Skeletal muscle satellite cell (primary cell): ENCODE measurements around the gene RNU1-3. TPM values are rescaled to one million over a fixed set of nuclear protein-coding genes. Genes with fewer than 3 reads are reported as not detected.

ENCODE experiments used
- H3K27me3 ChIP-seq: 2 replicates; pipeline ENCODE4 v1.7.0; 2013; ENCODE audit warnings: low read length; ENCODE audit not compliant: control insufficient read depth, insufficient read depth
- H3K36me3 ChIP-seq: 2 replicates; pipeline ENCODE4 v1.7.0; 2013; ENCODE audit warnings: mild to moderate bottlenecking, control low read depth, low read length; ENCODE audit not compliant: insufficient read depth
- H3K4me1 ChIP-seq: 2 replicates; pipeline ENCODE4 v1.7.0; 2013; ENCODE audit warnings: low read length; ENCODE audit not compliant: control insufficient read depth, insufficient read depth
- H3K4me2 ChIP-seq: 2 replicates; pipeline ENCODE4 v1.7.0; 2013; ENCODE audit warnings: mild to moderate bottlenecking, low read length
- H3K4me3 ChIP-seq: 2 replicates; pipeline ENCODE4 v1.7.0; 2013; ENCODE audit warnings: low read length
- H3K9ac ChIP-seq: 2 replicates; pipeline ENCODE4 v1.7.0; 2013; ENCODE audit warnings: mild to moderate bottlenecking, low read depth, low read length, moderate library complexity
- H3K9me3 ChIP-seq: replicated peaks from 2 replicates; pipeline ENCODE4 v1.7.0; 2013; ENCODE audit warnings: mild to moderate bottlenecking, control low read depth, low read length
- small RNA-seq: library from RNA; depleted of rRNA; stranded (forward); fragments of <200 nt; gene quantifications from one replicate; pipeline ENCODE3, GENCODE V24; 2012

RNU1-3 gene

DNA sequence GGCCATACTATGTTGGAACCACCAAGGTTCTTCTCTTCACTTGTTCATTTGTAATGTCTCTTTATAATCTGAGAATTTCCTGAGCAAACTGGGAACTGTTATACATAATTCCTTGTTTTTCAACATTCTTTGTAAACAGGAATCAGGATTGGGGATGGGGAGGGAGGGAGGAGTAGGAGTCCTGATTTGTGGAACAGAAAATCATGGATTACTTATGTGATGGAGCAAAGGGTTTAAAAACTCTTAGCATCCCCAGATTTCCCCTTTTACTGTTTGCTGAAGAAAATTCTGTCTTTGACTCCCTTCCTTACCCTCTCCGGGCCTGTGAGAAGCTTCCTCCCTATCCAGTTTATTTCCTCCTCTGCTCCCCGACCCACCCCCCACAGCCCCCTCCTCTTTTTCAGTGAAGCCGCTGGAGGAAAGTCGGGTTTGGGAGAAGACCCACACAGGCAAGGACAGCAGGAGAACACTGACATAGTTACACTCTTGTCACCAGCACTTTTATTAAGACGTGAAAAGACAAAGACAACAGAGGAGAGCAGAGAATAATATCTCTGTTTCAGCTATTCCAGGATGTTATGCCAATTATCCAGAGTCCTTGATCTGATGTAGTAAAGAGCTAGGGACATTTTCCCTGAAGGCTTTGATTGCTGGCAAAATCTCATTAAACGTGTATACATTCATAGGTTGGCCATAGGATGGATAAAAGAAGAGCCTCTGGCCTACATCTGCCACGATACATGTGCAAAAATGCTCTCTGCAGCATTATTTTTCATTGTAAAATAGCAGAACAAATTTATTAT is 48.8 kb downstream of the RNU1-3 start:
- Histone ChIP-seq H3K9me3 (no peaks in the 10 kb centered on the region), H3K4me3 (no peak overlapping the region), H3K4me2 (no peak overlapping the region), H3K27me3 (no peaks in the 10 kb centered on the region), H3K4me1 (peaks cover 6% of the 10 kb centered on the region), H3K36me3 (peaks cover 13% of the 10 kb centered on the region), H3K9ac (no peak overlapping the region)

DNA sequence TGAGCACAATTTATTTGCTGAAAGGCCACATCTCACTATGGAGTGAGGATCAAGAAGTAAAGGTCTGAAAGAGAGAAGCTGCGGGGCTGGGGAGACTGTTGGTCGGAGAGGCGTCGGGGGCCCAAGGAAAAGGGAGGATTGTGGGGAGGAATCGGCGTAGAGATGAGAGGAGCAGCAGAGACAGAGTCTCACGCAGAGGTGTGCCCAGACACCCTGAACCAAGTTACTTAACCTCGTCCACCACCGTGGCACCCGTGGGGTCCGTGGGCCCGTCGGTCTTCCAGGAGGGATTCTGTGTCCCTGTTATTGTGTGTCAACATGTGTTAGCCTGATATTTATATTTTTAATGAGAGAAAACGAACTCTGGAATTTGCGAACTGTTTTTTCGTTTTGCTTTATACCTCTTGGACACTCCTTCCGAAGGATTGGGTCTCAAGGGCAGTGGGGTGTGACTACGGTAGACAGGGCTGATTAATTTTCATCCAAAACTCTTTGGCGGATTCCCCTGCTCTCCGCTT is 49.6 kb downstream of the RNU1-3 start:
- Histone ChIP-seq H3K9ac (no peak overlapping the region), H3K4me3 (no peak overlapping the region), H3K36me3 (peaks cover 13% of the 10 kb centered on the region), H3K4me2 (no peak overlapping the region), H3K4me1 (peaks cover 8% of the 10 kb centered on the region), H3K9me3 (no peaks in the 10 kb centered on the region), H3K27me3 (no peaks in the 10 kb centered on the region)

Small RNA genes within 50 kb of the gene (small RNA-seq; reads per million reads assigned to genes)
- not detected for gene RNU1-3
